A549 (cell line): ENCODE results near the gene EEIG1. TPM values are rescaled to one million over a fixed set of nuclear protein-coding genes. Genes with fewer than 3 reads are reported as not detected.

ENCODE experiments used
- ATAC-seq, 2 experiments: fragments of 200-7000 bp in 1 of 2; fragments of >200 bp in 1 of 2; cut with Nextera tagmentation in 1 of 2; cut with Tn5 transposase in 1 of 2; 3 replicates each; pipeline versions ENCODE4 v1.8.0 to v1.9.1; 2018 to 2020; ENCODE audit warnings: mild to moderate bottlenecking in 1 of 2, moderate library complexity in 1 of 2
- CTCF ChIA-PET: fragments of 300-600 bp; sonication (Branson Sonifier 250); formaldehyde crosslinking; extraction: SDS; loops from one replicate; lab custom pipeline; 2021; ENCODE audit warnings: antibody characterized with exemption, inconsistent platforms; lab: Yijun Ruan, JAX
- POLR2A ChIA-PET: fragments of 350-600 bp; formaldehyde crosslinking; extraction: SDS; loops from one replicate; lab custom pipeline; 2021; ENCODE audit warnings: antibody characterized with exemption, inconsistent platforms; lab: Yijun Ruan, JAX
- DNase-seq, 2 experiments: peaks; one replicate each; pipeline versions ENCODE4 v3.0.0 to v3.0.0-alpha.2; 2011 to 2016; ENCODE audit warnings: low read depth in 1 of 2, low spot score in 1 of 2
- FAIRE-seq: peaks from 2 replicates; lab custom pipeline; 2011; peaks lifted over from hg19 to GRCh38; lab: Jason Lieb, UNC
- H3K27ac ChIP-seq, 2 experiments: fragments of >200 bp; sonication (Bioruptor Twin); formaldehyde crosslinking; 3 replicates each; pipeline ENCODE4 v1.5.1; 2016 to 2017
- H3K4me1 ChIP-seq: fragments of >200 bp; sonication (Bioruptor Twin); formaldehyde crosslinking; 3 replicates; pipeline ENCODE4 v1.6.1; 2016
- H3K4me2 ChIP-seq: fragments of >200 bp; sonication (Bioruptor Twin); formaldehyde crosslinking; 3 replicates; pipeline ENCODE4 v1.6.1; 2016
- H3K4me3 ChIP-seq: fragments of >200 bp; sonication (Bioruptor Twin); formaldehyde crosslinking; 3 replicates; pipeline ENCODE4 v1.5.1; 2016
- H3K9me3 ChIP-seq: fragments of >200 bp; sonication (Bioruptor Twin); formaldehyde crosslinking; 3 replicates; pipeline ENCODE4 v1.6.1; 2016
- BHLHE40 ChIP-seq: IDR thresholded peaks from 2 replicates; pipeline ENCODE4 v1.6.1; 2012; ENCODE audit warnings: low read depth, low read length, inconsistent platforms
- CEBPB ChIP-seq, 2 experiments: fragments of >200 bp in 1 of 2; sonication (Bioruptor Twin) in 1 of 2; formaldehyde crosslinking in 1 of 2; IDR thresholded peaks; 2 replicates each; pipeline ENCODE4 v1.6.1; 2012 to 2016
- CHD2 ChIP-seq: fragments of 150-350 bp; IDR thresholded peaks from 2 replicates; pipeline ENCODE4 v1.6.1; 2014; ENCODE audit warnings: low read length; ENCODE audit not compliant: partially characterized antibody
- EHF ChIP-seq: fragments of 250-450 bp; sonication (Bioruptor Pico); IDR thresholded peaks from 2 replicates; pipeline ENCODE4 v1.5.0; 2020; ENCODE audit warnings: mild to moderate bottlenecking
- EHMT2 ChIP-seq: fragments of 200-600 bp; sonication (generic); IDR thresholded peaks from 2 replicates; pipeline ENCODE4 v1.6.1; 2016; ENCODE audit warnings: antibody characterized with exemption, low read depth, mild to moderate bottlenecking, moderate library complexity
- ESRRA ChIP-seq: fragments of 150-350 bp; IDR thresholded peaks from 2 replicates; pipeline ENCODE4 v1.6.1; 2014; ENCODE audit warnings: mild to moderate bottlenecking, low read length, borderline replicate concordance
- FOSB ChIP-seq: fragments of 250-450 bp; sonication (Bioruptor Pico); IDR thresholded peaks from 2 replicates; pipeline ENCODE4 v1.5.0; 2020; ENCODE audit warnings: mild to moderate bottlenecking, moderate library complexity
- FOSL2 ChIP-seq, 2 experiments: fragments of 450-650 bp in 1 of 2; fragments of >200 bp in 1 of 2; sonication (Bioruptor Twin) in 1 of 2; formaldehyde crosslinking; IDR thresholded peaks; 2 replicates each; pipeline versions ENCODE4 v1.5.0 to v1.6.1; 2016 to 2020; ENCODE audit warnings: mild to moderate bottlenecking in 1 of 2, moderate library complexity in 1 of 2
- GATA3 ChIP-seq: IDR thresholded peaks from 2 replicates; pipeline ENCODE4 v1.6.1; 2012; ENCODE audit warnings: borderline replicate concordance
- HEYL ChIP-seq: fragments of 250-450 bp; sonication (Bioruptor Pico); IDR thresholded peaks from 2 replicates; pipeline ENCODE4 v1.8.0; 2021; ENCODE audit warnings: mild to moderate bottlenecking, moderate library complexity
- HOXA7 ChIP-seq: fragments of 250-450 bp; sonication (Bioruptor Pico); IDR thresholded peaks from 2 replicates; pipeline ENCODE4 v1.5.0; 2020; ENCODE audit warnings: mild to moderate bottlenecking, moderate library complexity
- JUN ChIP-seq, 2 experiments: fragments of >200 bp; sonication (Bioruptor Twin); formaldehyde crosslinking; IDR thresholded peaks; 2 replicates in 1 of 2; 3 replicates in 1 of 2; pipeline ENCODE4 v1.6.1; 2016 to 2017
- MAFK ChIP-seq: fragments of 450-650 bp; IDR thresholded peaks from 2 replicates; pipeline ENCODE4 v1.6.1; 2014; ENCODE audit not compliant: partially characterized antibody
- MAX ChIP-seq: IDR thresholded peaks from 2 replicates; pipeline ENCODE4 v1.6.1; 2012
- MAZ ChIP-seq: fragments of 150-350 bp; IDR thresholded peaks from 2 replicates; pipeline ENCODE4 v1.6.1; 2014; ENCODE audit warnings: antibody characterized with exemption, low read depth, low read length, borderline replicate concordance
- NPAS2 ChIP-seq: fragments of 250-450 bp; sonication (Bioruptor Pico); IDR thresholded peaks from 2 replicates; pipeline ENCODE4 v1.8.0; 2022; ENCODE audit warnings: mild to moderate bottlenecking, moderate library complexity, borderline replicate concordance
- POLR2A ChIP-seq: IDR thresholded peaks from 2 replicates; pipeline ENCODE4 v1.6.1; 2012; ENCODE audit warnings: mild to moderate bottlenecking, low read length
- RARB ChIP-seq: fragments of 250-450 bp; sonication (Bioruptor Pico); IDR thresholded peaks from 2 replicates; pipeline ENCODE4 v1.8.0; 2021; ENCODE audit warnings: mild to moderate bottlenecking, moderate library complexity
- RCOR1 ChIP-seq: fragments of 150-350 bp; IDR thresholded peaks from 2 replicates; pipeline ENCODE4 v1.6.1; 2014; ENCODE audit warnings: antibody characterized with exemption, low read length, low read depth
- REST ChIP-seq: fragments of 200-600 bp; sonication (generic); IDR thresholded peaks from 2 replicates; pipeline ENCODE4 v1.6.1; 2016; ENCODE audit warnings: antibody characterized with exemption, mild to moderate bottlenecking, moderate library complexity
- SMC3 ChIP-seq: fragments of >200 bp; sonication (Bioruptor Twin); formaldehyde crosslinking; IDR thresholded peaks from 3 replicates; pipeline ENCODE4 v1.6.1; 2018; ENCODE audit warnings: inconsistent platforms
- TFCP2L1 ChIP-seq: fragments of 250-450 bp; sonication (Bioruptor Pico); IDR thresholded peaks from 2 replicates; pipeline ENCODE4 v1.5.0; 2021; ENCODE audit warnings: mild to moderate bottlenecking
- WGBS: methylation state at CpG from one replicate; pipeline ENCODE4 v1.1.6; 2017; ENCODE audit errors: missing lambda C conversion rate; 5-methylcytosine and 5-hydroxymethylcytosine counted together
- polyA plus RNA-seq, 4 experiments: library from polyadenylated mRNA; depleted of rRNA in 3 of 4; stranded (reverse); fragments of >200 nt; fragmentation: RNase III in 1 of 4; extraction: RNeasy Plus Mini Kit Qiagen cat#74134 plus additional on column Dnase treatment in 1 of 4; gene quantifications; 2 replicates in 3 of 4; 3 replicates in 1 of 4; pipeline ENCODE4 v1.2.3, GENCODE V29; 2011 to 2017
- TF ChIP-seq, protein P1 (sequence below): IDR thresholded peaks from 2 replicates; pipeline ENCODE4 v1.6.1; 2012
- TF ChIP-seq, protein P2 (sequence below): fragments of 250-450 bp; sonication (Bioruptor Pico); IDR thresholded peaks from 2 replicates; pipeline ENCODE4 v1.5.0; 2020; ENCODE audit warnings: low read depth, mild to moderate bottlenecking, moderate library complexity
- TF ChIP-seq, protein P3 (sequence below): fragments of 150-350 bp; IDR thresholded peaks from 2 replicates; pipeline ENCODE4 v1.6.1; 2014; ENCODE audit warnings: low read depth, mild to moderate bottlenecking, low read length

The EEIG1 gene
- polyA plus RNA-seq, 2 of the 4 experiments (the other 2 are of a cell fraction): 30.3 to 33.0 TPM

GRCh38 chr9:127931092-127931881, 49.5 kb downstream of the EEIG1 start:
- WGBS: 3% methylated on average over 18 of the region's 18 CpGs
- TF ChIP-seq RARB (0 out of 2 replicates have a peak, but pooled peaks have one; percentile 28), EHMT2 (no peak), HOXA7 (CRISPR knock-in tag) (peak; percentile 78), EHF (CRISPR knock-in tag) (peak; percentile 35; the same call in 1 of the 2 replicates), REST (no peak), ESRRA (no peak), SMC3 (0 out of 3 replicates have a peak, but pooled peaks have one; percentile 7), CHD2 (peak; percentile 32), NPAS2 (CRISPR knock-in tag) (no peak), MAX (0 out of 2 replicates have a peak, but pooled peaks have one; percentile 13), GATA3 (peak; percentile 27; the same call in 1 of the 2 replicates), MAZ (no peak), MAFK (no peak), BHLHE40 (0 out of 2 replicates have a peak, but pooled peaks have one; percentile 32), POLR2A (0 out of 2 replicates have a peak, but pooled peaks have one; percentile 1), FOSL2 (IDR thresholded peaks at IDR 0.05) (no peak), FOSL2 (CRISPR knock-in tag; IDR thresholded peaks at IDR 0.05) (0 out of 2 replicates have a peak, but pooled peaks have one; percentile 2), RCOR1 (no peak), FOSB (CRISPR knock-in tag) (0 out of 2 replicates have a peak, but pooled peaks have one; percentile 20), JUN (IDR thresholded peaks at IDR 0.05) (peak in 1 of 2 experiments; percentile 20; a peak in 2 of 5 replicates), HEYL (CRISPR knock-in tag) (0 out of 2 replicates have a peak, but pooled peaks have one; percentile 51), CEBPB (IDR thresholded peaks at IDR 0.05) (peak in 1 of 2 experiments; percentile 49; a peak in 1 of 4 replicates), TFCP2L1 (CRISPR knock-in tag) (no peak; the same call in 1 of the 2 replicates)
- TF ChIP-seq, protein P1, sequence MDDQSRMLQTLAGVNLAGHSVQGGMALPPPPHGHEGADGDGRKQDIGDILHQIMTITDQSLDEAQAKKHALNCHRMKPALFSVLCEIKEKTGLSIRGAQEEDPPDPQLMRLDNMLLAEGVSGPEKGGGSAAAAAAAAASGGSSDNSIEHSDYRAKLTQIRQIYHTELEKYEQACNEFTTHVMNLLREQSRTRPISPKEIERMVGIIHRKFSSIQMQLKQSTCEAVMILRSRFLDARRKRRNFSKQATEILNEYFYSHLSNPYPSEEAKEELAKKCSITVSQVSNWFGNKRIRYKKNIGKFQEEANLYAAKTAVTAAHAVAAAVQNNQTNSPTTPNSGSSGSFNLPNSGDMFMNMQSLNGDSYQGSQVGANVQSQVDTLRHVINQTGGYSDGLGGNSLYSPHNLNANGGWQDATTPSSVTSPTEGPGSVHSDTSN: peak; percentile 26
- TF ChIP-seq, protein P2, sequence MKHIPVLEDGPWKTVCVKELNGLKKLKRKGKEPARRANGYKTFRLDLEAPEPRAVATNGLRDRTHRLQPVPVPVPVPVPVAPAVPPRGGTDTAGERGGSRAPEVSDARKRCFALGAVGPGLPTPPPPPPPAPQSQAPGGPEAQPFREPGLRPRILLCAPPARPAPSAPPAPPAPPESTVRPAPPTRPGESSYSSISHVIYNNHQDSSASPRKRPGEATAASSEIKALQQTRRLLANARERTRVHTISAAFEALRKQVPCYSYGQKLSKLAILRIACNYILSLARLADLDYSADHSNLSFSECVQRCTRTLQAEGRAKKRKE (CRISPR knock-in tag): 0 out of 2 replicates have a peak, but pooled peaks have one; percentile 21
- TF ChIP-seq, protein P3, sequence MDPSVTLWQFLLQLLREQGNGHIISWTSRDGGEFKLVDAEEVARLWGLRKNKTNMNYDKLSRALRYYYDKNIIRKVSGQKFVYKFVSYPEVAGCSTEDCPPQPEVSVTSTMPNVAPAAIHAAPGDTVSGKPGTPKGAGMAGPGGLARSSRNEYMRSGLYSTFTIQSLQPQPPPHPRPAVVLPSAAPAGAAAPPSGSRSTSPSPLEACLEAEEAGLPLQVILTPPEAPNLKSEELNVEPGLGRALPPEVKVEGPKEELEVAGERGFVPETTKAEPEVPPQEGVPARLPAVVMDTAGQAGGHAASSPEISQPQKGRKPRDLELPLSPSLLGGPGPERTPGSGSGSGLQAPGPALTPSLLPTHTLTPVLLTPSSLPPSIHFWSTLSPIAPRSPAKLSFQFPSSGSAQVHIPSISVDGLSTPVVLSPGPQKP: no peak

More at GRCh38 chr9:127931092-127931881, 49.5 kb downstream of the EEIG1 start:
- Histone ChIP-seq H3K27ac (peak overlapping the region; percentile 83 to 84), H3K4me3 (peak overlapping the region; percentile 54), H3K9me3 (no peaks in the 10 kb centered on the region), H3K4me2 (peak overlapping the region; percentile 98), H3K4me1 (peaks cover 54% of the 10 kb centered on the region)
- no peak for FAIRE-seq
- ChIA-PET CTCF (interaction anchor here (0.5 to 35.7 kb wide), 6 partner anchors 8 to 196 kb away, joined by 3 to 827 read pairs (median 26); partner anchors contain the start of gene TOR2A), POLR2A (interaction anchor here (0.6 kb wide), 1 partner anchor 94 kb away, joined by 4 read pairs; no protein-coding TSS in a partner anchor)
- peak; percentile 77 to 86 for DNase-seq
- ATAC-seq: peak; percentile 48 to 57
